Dorsolateral prefrontal cortex (tissue), 118 donors: Measurements from ENCODE around the gene GABARAP. TPM values are rescaled to one million over a fixed set of nuclear protein-coding genes. Genes with fewer than 3 reads are reported as not detected.

Experiments used
- microRNA-seq, 43 experiments: library from miRNA; unstranded; fragments of <30 nt; microRNA quantifications; one replicate each; pipeline ENCODE4 v1.2.0, GENCODE V29; 2022
- total RNA-seq, 120 experiments: library from RNA; stranded (reverse); gene quantifications; one replicate each; pipeline versions ENCODE4 v1.2.3 to v1.2.4, GENCODE V29; 2022

The GABARAP gene
- total RNA-seq, 120 experiments from 2014 or later, result 350 to 533 (median 438) TPM

Small RNAs within 50 kb of the gene (microRNA-seq; reads per million reads assigned to microRNA genes)
- 2,809 to 11,543 (median 7,603) reads per million in 43 experiments for gene MIR324

Other genes with a start within 250 kb of the GABARAP start
- gene ALOX12, start 246.4 kb downstream of the GABARAP start, total RNA-seq, result 1 to 10 TPM in 2 of 120 experiments, under 1 TPM in 27, not detected in 91; 0.18 to 1.8 (median 0.47) TPM
- 100 to 1,000 TPM; 128 to 301 (median 209) TPM for gene RNASEK, start 229.8 kb downstream of the GABARAP start, total RNA-seq
- gene BCL6B, start 219.4 kb downstream of the GABARAP start, total RNA-seq, result 10 to 100 TPM in 7 of 120 experiments, 1 to 10 TPM in 108, under 1 TPM in 5; 0.39 to 16.5 (median 3.9) TPM
- 1 to 10 TPM in 108 of 120 experiments, under 1 TPM in 12; 0.55 to 4.2 (median 1.7) TPM for gene SLC16A13, start 206.4 kb downstream of the GABARAP start, total RNA-seq
- gene SLC16A11, start 198.4 kb downstream of the GABARAP start, total RNA-seq, result 1 to 10 TPM in 116 of 120 experiments, under 1 TPM in 4; 0.57 to 6.4 (median 2.4) TPM
- gene CLEC10A, start 162.2 kb downstream of the GABARAP start, total RNA-seq, result 1 to 10 TPM in 15 of 120 experiments, under 1 TPM in 31, not detected in 74; 0.27 to 2.1 (median 0.73) TPM
- 1 to 10 TPM in 78 of 120 experiments, under 1 TPM in 39, not detected in 3; 0.35 to 4.4 (median 1.2) TPM for gene ASGR2, start 127.6 kb downstream of the GABARAP start, total RNA-seq
- 10 to 100 TPM in 84 of 120 experiments, 1 to 10 TPM in 36; 4.8 to 22.0 (median 11.9) TPM for gene ASGR1, start 63.1 kb downstream of the GABARAP start, total RNA-seq
- gene DLG4, start 22.6 kb downstream of the GABARAP start, total RNA-seq, result 100 to 1,000 TPM; 109 to 508 (median 348) TPM
- gene ACADVL, start 22.5 kb downstream of the GABARAP start, total RNA-seq, result 100 to 1,000 TPM; 242 to 722 (median 375) TPM
- gene DVL2, start 7.9 kb downstream of the GABARAP start, total RNA-seq, result 10 to 100 TPM; 31.9 to 83.9 (median 51.7) TPM
- 10 to 100 TPM; 21.3 to 54.1 (median 37.2) TPM for gene PHF23, start 3.0 kb downstream of the GABARAP start, total RNA-seq
- gene CTDNEP1, start 9.3 kb upstream of the GABARAP start, total RNA-seq, result 100 to 1,000 TPM in 47 of 120 experiments, 10 to 100 TPM in 73; 77.6 to 126 (median 98.2) TPM
- gene ELP5, start 9.8 kb upstream of the GABARAP start, total RNA-seq, result 10 to 100 TPM; 25.8 to 51.7 (median 36.8) TPM
- 1 to 10 TPM in 26 of 120 experiments, under 1 TPM in 30, not detected in 64; 0.25 to 4.1 (median 0.92) TPM for gene CLDN7, start 20.0 kb upstream of the GABARAP start, total RNA-seq
- gene SLC2A4, start 39.3 kb upstream of the GABARAP start, total RNA-seq, result 1 to 10 TPM in 111 of 120 experiments, under 1 TPM in 9; 0.54 to 6.1 (median 1.9) TPM
- gene YBX2, start 52.2 kb upstream of the GABARAP start, total RNA-seq, result 1 to 10 TPM in 115 of 120 experiments, under 1 TPM in 5; 0.63 to 7.8 (median 2.5) TPM
- gene EIF5A, start 65.2 kb upstream of the GABARAP start, total RNA-seq, result 100 to 1,000 TPM; 117 to 216 (median 169) TPM
- 10 to 100 TPM; 46.2 to 97.3 (median 64.4) TPM for gene GPS2, start 72.9 kb upstream of the GABARAP start, total RNA-seq
- gene NEURL4, start 86.9 kb upstream of the GABARAP start, total RNA-seq, result 100 to 1,000 TPM in 2 of 120 experiments, 10 to 100 TPM in 118; 47.2 to 111 (median 71.9) TPM
- 10 to 100 TPM in 28 of 120 experiments, 1 to 10 TPM in 91, under 1 TPM in 1; 0.83 to 23.0 (median 7.2) TPM for gene ACAP1, start 94.1 kb upstream of the GABARAP start, total RNA-seq
- 1 to 10 TPM; 2.0 to 7.9 (median 4.1) TPM for gene KCTD11, start 109.7 kb upstream of the GABARAP start, total RNA-seq
- gene TMEM95, start 112.7 kb upstream of the GABARAP start, total RNA-seq, result under 1 TPM in 8 of 120 experiments, not detected in 112; 0.42 to 0.79 (median 0.63) TPM
- gene TNK1, start 138.6 kb upstream of the GABARAP start, total RNA-seq, result 1 to 10 TPM in 115 of 120 experiments, under 1 TPM in 5; 0.69 to 7.6 (median 2.5) TPM
- gene PLSCR3, start 152.1 kb upstream of the GABARAP start, total RNA-seq, result 10 to 100 TPM in 116 of 120 experiments, 1 to 10 TPM in 4; 7.3 to 23.9 (median 14.2) TPM
- 10 to 100 TPM; 25.4 to 80.3 (median 44.3) TPM for gene TMEM256, start 161.6 kb upstream of the GABARAP start, total RNA-seq
- gene NLGN2, start 165.4 kb upstream of the GABARAP start, total RNA-seq, result 100 to 1,000 TPM in 103 of 120 experiments, 10 to 100 TPM in 17; 83.6 to 164 (median 109) TPM
- under 1 TPM in 2 of 120 experiments, not detected in 118; 0.86 to 0.95 TPM for gene SPEM1, start 177.9 kb upstream of the GABARAP start, total RNA-seq
- gene SPEM2, start 183.2 kb upstream of the GABARAP start, total RNA-seq, result under 1 TPM in 2 of 120 experiments, not detected in 118; 0.41 to 0.48 TPM
- gene SPEM3, start 186.4 kb upstream of the GABARAP start, total RNA-seq, result under 1 TPM in 1 of 120 experiments, not detected in 119; 0.14 TPM
- 1 to 10 TPM in 52 of 120 experiments, under 1 TPM in 61, not detected in 7; 0.24 to 3.3 (median 0.97) TPM for gene TMEM102, start 193.0 kb upstream of the GABARAP start, total RNA-seq
- gene FGF11, start 197.1 kb upstream of the GABARAP start, total RNA-seq, result 10 to 100 TPM in 25 of 120 experiments, 1 to 10 TPM in 95; 2.5 to 23.6 (median 7.0) TPM
- 10 to 100 TPM in 95 of 120 experiments, 1 to 10 TPM in 25; 6.3 to 21.6 (median 12.1) TPM for gene CHRNB1, start 202.6 kb upstream of the GABARAP start, total RNA-seq
- gene ZBTB4, start 237.2 kb upstream of the GABARAP start, total RNA-seq, result 100 to 1,000 TPM in 108 of 120 experiments, 10 to 100 TPM in 12; 90.1 to 145 (median 113) TPM
- gene SLC35G6, start 239.0 kb upstream of the GABARAP start, total RNA-seq, result under 1 TPM in 1 of 120 experiments, not detected in 119; 0.34 TPM
- 100 to 1,000 TPM in 115 of 120 experiments, 10 to 100 TPM in 5; 83.5 to 163 (median 124) TPM for gene POLR2A, start 241.9 kb upstream of the GABARAP start, total RNA-seq